ENCODE data around the gene RNF112. TPM values are rescaled to one million over a fixed set of nuclear protein-coding genes. Genes with fewer than 3 reads are reported as not detected.
"Not testable (repeated sequence)": the region's sequence is repeated elsewhere in the genome, so short reads cannot be mapped to it uniquely, and the experiment has no call there.

RNF112 gene
- total RNA-seq, 2 experiments from 2014 or later = 1.4 to 1.5 TPM

DNA sequence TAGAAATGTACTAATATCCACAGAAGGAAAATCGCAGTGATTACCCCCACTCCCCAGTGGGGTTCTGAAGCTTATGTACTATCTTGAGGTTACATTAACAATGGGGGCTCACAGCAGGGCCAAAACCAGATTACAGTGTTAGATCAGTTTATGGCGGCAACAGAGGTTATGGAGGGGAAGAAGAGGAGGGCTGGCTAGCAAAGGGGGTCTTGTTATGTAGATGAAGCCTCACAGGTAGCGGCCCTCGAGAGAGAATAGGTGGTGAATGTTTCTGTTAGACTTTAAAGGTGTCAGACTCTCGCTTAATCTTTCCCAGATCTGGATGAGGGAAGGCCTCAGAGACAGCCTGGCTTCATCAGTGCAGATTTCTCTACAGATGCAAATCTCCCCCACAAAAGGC lies 22.2 kb downstream of the RNF112 start:
- Mint-ChIP-seq H3K4me3 (no peak overlapping the region), H3K9me3 (no peaks in the 10 kb centered on the region), H3K27me3 (no peaks in the 10 kb centered on the region), H3K4me1 (ENCODE audit: low read depth) (no peaks in the 10 kb centered on the region), H3K36me3 (ENCODE audit: low read depth) (no peaks in the 10 kb centered on the region), H3K27ac (no peak overlapping the region)
- Histone ChIP-seq H3K4me3 (ENCODE audit: low read length) (no peak overlapping the region), H3K27me3 (ENCODE audit: control insufficient read depth in 1 of 2, insufficient read depth in 2 of 2, low read length in 2 of 2) (no peaks in the 10 kb centered on the region), H3K9me3 (ENCODE audit: control insufficient read depth in 1 of 2, insufficient read depth in 1 of 2, low read length in 2 of 2) (no peaks in the 10 kb centered on the region), H3K36me3 (ENCODE audit: insufficient read depth, low read length) (no peaks in the 10 kb centered on the region), H3K27ac (ENCODE audit: low read depth in 1 of 2, low read length in 2 of 2) (no peak overlapping the region), H3K4me1 (ENCODE audit: insufficient read depth, low read length) (no peaks in the 10 kb centered on the region)
- intact Hi-C loops (cut with DNase I, micrococcal nuclease) = loop anchor here in 1 of 2 experiments (5.0 kb wide), 1 partner anchor 41 kb away; no protein-coding TSS in a partner anchor
- ChIA-PET POLR2A (no interaction called here), CTCF (interaction anchor here (1.8 kb wide), 1 partner anchor 70 kb away, joined by 4 read pairs; the partner anchor contains the start of gene B9D1)
- TF ChIP-seq, protein P1, sequence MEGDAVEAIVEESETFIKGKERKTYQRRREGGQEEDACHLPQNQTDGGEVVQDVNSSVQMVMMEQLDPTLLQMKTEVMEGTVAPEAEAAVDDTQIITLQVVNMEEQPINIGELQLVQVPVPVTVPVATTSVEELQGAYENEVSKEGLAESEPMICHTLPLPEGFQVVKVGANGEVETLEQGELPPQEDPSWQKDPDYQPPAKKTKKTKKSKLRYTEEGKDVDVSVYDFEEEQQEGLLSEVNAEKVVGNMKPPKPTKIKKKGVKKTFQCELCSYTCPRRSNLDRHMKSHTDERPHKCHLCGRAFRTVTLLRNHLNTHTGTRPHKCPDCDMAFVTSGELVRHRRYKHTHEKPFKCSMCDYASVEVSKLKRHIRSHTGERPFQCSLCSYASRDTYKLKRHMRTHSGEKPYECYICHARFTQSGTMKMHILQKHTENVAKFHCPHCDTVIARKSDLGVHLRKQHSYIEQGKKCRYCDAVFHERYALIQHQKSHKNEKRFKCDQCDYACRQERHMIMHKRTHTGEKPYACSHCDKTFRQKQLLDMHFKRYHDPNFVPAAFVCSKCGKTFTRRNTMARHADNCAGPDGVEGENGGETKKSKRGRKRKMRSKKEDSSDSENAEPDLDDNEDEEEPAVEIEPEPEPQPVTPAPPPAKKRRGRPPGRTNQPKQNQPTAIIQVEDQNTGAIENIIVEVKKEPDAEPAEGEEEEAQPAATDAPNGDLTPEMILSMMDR (IDR thresholded peaks at IDR 0.05) = no peak
- ATAC-seq (ENCODE audit: poor library complexity) (no peak), DNase-seq (no peak)

DNA sequence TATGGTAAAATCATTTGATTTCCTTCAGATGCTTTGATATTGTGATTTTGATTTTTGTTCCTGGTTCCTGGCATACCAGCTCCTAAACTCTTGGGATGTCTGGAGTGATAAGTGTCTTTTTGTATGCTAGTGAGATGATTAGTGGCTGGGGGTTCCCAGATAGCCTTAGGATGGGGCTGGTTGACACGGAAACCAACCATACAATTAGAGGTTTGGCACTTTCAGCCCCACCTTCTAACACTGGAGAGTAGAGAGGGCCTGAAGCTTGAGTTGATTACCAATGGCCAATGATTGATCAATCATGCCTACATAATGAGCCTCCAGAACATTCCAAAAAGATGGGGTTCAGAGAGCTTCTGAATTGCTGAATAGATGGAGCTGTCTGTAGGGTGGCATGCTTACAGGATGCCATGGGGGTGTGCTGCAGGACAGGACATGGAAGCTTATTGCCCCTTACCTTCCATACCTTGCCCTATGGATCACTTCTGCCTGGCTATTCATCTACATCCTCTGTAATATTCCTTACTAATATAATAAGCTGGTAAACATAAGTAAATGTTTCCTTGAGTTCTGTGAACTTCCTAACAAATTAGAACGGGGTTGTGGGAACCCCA lies 22.8 kb downstream of the RNF112 start:
- Histone ChIP-seq H3K27me3 (ENCODE audit: control insufficient read depth in 1 of 2, insufficient read depth in 2 of 2, low read length in 2 of 2) (no peaks in the 10 kb centered on the region), H3K27ac (ENCODE audit: low read depth in 1 of 2, low read length in 2 of 2) (no peak overlapping the region), H3K4me3 (ENCODE audit: low read length) (no peak overlapping the region), H3K4me1 (ENCODE audit: insufficient read depth, low read length) (no peaks in the 10 kb centered on the region), H3K9me3 (ENCODE audit: control insufficient read depth in 1 of 2, insufficient read depth in 1 of 2, low read length in 2 of 2) (no peaks in the 10 kb centered on the region), H3K36me3 (ENCODE audit: insufficient read depth, low read length) (no peaks in the 10 kb centered on the region)
- intact Hi-C loops (cut with DNase I, micrococcal nuclease) = loop anchor here in 1 of 2 experiments (5.0 kb wide), 1 partner anchor 42 kb away; no protein-coding TSS in a partner anchor
- Mint-ChIP-seq H3K4me3 (no peak overlapping the region), H3K27ac (no peak overlapping the region), H3K9me3 (no peaks in the 10 kb centered on the region), H3K36me3 (ENCODE audit: low read depth) (no peaks in the 10 kb centered on the region), H3K27me3 (no peaks in the 10 kb centered on the region), H3K4me1 (ENCODE audit: low read depth) (no peaks in the 10 kb centered on the region)
- no peak for ATAC-seq (ENCODE audit: poor library complexity)
- DNase-seq = no peak
- ChIA-PET CTCF (interaction anchor here (1.8 kb wide), 1 partner anchor 71 kb away, joined by 4 read pairs; the partner anchor contains the start of gene B9D1), POLR2A (no interaction called here)
- TF ChIP-seq, protein P1 (IDR thresholded peaks at IDR 0.05) = no peak

DNA sequence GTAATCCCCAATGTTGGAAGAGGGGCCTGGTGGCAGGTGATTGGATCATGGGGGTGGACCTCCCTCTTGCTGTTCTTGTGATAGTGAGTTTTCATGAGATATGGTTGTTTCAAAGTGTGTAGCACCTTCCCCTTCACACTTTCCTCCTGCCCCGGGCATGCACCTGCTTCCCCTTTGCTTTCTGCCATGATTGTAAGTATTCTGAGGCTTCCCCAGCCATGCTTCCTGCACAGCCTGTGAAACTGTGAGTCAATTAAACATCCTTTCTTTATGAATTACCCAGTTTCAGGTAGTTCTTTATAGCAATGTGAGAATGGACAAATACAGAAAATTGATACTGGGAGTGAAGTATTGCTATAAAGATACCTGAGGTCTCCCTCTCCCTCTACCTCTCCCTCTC lies 29.4 kb downstream of the RNF112 start:
- Mint-ChIP-seq H3K4me1 (ENCODE audit: low read depth) (no peaks in the 10 kb centered on the region), H3K4me3 (no peak overlapping the region), H3K27ac (no peak overlapping the region), H3K36me3 (ENCODE audit: low read depth) (no peaks in the 10 kb centered on the region), H3K27me3 (peaks cover 7% of the 10 kb centered on the region), H3K9me3 (no peaks in the 10 kb centered on the region)
- no peak for ATAC-seq (ENCODE audit: poor library complexity)
- Histone ChIP-seq H3K4me3 (ENCODE audit: low read length) (no peak overlapping the region), H3K36me3 (ENCODE audit: insufficient read depth, low read length) (no peaks in the 10 kb centered on the region), H3K27ac (ENCODE audit: low read depth in 1 of 2, low read length in 2 of 2) (no peak overlapping the region), H3K9me3 (ENCODE audit: control insufficient read depth in 1 of 2, insufficient read depth in 1 of 2, low read length in 2 of 2) (peaks cover 0 to 9% of the 10 kb centered on the region in 2 experiments), H3K27me3 (ENCODE audit: control insufficient read depth in 1 of 2, insufficient read depth in 2 of 2, low read length in 2 of 2) (no peaks in the 10 kb centered on the region), H3K4me1 (ENCODE audit: insufficient read depth, low read length) (no peaks in the 10 kb centered on the region)
- CTCF ChIA-PET = no interaction called here
- TF ChIP-seq, protein P1 (IDR thresholded peaks at IDR 0.05) = no peak
- intact Hi-C loops (cut with DNase I, micrococcal nuclease) = no loop called here
- POLR2A ChIA-PET = no interaction called here
- no peak for DNase-seq

DNA sequence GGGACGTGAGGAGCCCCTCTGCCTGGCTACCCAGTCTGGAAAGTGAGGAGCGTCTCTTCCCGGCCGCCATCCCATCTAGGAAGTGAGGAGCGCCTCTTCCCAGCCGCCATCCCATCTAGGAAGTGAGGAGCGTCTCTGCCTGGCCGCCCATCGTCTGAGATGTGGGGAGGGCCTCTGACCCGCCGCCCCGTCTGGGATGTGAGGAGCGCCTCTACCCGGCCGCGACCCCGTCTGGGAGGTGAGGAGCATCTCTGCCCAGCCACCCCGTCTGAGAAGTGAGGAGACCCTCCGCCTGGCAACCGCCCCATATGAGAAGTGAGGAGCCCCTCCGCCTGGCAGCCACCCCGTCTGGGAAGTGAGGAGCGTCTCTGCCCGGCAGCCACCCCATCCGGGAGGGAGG lies 30.3 kb downstream of the RNF112 start:
- H3K27ac ChIP-seq (ENCODE audit: low read depth in 1 of 2, low read length in 2 of 2); POLR2A ChIA-PET; ATAC-seq (ENCODE audit: poor library complexity); DNase-seq; H3K4me3 Mint-ChIP-seq; H3K4me3 ChIP-seq (ENCODE audit: low read length); H3K4me1 ChIP-seq (ENCODE audit: insufficient read depth, low read length); H3K4me1 Mint-ChIP-seq (ENCODE audit: low read depth); H3K36me3 Mint-ChIP-seq (ENCODE audit: low read depth); H3K27me3 Mint-ChIP-seq; CTCF ChIA-PET; intact Hi-C loops (cut with DNase I, micrococcal nuclease); H3K27me3 ChIP-seq (ENCODE audit: control insufficient read depth in 1 of 2, insufficient read depth in 2 of 2, low read length in 2 of 2); H3K36me3 ChIP-seq (ENCODE audit: insufficient read depth, low read length); H3K9me3 Mint-ChIP-seq; H3K9me3 ChIP-seq (ENCODE audit: control insufficient read depth in 1 of 2, insufficient read depth in 1 of 2, low read length in 2 of 2); H3K27ac Mint-ChIP-seq: not testable (repeated sequence)
